HG03439 (cell line): ENCODE results near the gene KDM3A.
"Not testable (repeated sequence)": the region's sequence is repeated elsewhere in the genome, so short reads cannot be mapped to it uniquely, and the experiment has no call there.

Source experiments
- ATAC-seq: cut with Tn5 transposase; IDR thresholded peaks from one replicate; pipeline ENCODE4 v1.9.1; 2021; ENCODE audit warnings: mild to moderate bottlenecking, moderate library complexity; ENCODE audit not compliant: unreplicated experiment

The KDM3A gene

DNA sequence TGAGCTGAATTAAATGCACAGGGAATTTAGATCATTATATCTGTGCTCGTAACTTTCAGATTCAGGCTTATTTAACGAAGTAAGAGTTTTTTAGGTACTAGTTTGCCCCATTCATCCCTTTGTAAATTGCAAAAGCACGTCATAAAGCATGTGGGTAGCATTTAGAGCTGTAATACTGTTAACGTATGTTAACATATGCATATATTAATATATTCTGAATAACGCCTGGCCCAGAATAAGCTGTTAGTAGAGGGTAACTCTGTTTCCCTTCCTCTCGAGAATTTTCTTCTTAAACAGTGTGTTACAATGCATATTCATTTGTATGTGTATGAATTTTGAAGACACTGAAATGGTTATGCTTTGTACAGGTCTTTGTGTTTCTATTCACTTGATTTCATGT is 30.5 kb downstream of the KDM3A start:
- no peak for ATAC-seq

DNA sequence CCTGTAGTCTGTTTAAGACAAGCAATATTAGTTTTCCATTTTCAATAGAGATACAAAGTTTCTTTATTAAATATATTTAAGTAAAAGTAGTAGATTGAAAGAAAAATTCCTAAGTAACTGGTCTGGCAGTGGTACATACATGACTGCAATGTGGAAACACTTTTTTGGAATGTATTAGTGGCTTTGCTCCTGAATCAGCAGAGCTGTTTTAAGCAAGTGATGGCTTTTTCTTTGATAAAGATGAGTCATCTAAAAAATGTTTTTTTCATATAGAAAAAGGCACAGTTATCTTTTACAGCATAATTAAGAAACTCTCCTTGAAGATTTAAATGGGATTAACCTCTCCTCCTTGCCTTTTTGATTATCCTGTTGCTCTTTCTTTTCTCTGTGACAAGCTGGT is 34.9 kb downstream of the KDM3A start:
- ATAC-seq, result no peak

DNA sequence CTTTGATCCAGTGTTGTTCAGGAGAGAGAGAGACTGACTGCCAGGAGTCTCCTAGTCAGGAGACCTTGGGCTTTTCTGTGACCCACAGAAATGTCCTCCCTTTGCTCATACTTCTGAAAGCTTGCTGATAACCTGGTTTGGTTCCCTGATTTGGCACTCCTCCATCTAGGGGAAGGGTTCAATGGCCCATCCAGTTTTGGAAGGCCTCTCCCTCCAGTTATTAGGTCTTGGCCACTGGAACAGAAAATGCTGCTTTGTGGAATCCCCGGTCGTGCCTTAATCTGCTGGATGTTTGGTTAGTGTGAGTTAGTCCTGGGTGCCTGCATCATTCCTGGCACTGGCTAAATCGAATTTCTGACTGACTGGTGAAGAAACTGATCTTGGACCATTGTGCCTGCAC is 35.7 kb downstream of the KDM3A start:
- no peak for ATAC-seq

DNA sequence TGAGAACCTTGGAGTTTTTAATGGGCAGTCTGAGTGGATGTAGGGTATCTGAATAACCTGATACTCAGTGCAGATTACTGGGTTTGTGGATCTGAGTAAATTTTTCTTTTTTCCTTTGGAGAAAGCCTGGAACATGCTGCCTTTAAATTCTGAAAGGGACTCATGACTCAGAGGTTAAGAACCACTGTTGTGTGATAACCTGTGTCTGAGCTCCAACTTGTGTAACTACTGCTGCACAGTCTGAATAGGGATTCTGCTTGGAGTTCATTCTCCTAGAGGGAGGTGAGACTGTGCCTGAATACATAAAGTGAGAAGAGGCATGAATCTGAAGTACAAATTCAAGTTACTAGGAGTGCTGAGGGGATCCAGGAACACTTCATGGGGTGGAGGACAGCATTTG is 36.2 kb downstream of the KDM3A start:
- ATAC-seq, result no peak

DNA sequence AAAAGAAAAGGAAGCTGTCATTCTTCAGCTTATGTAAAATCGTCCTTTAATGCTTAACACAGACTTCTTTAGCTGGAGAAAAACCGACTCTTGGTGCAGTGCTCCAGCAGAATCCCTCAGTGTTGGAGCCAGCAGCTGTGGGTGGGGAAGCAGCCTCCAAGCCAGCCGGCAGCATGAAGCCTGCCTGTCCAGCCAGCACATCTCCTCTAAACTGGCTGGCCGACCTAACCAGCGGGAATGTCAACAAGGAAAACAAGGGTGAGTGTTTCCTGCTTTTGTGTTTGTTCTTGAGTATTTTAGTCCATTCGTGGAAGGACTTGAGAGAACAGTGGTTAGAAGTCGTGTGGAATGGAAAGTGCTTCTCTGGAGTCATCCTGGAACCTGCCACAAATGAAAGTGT is 38.9 kb downstream of the KDM3A start:
- ATAC-seq, result no peak

DNA sequence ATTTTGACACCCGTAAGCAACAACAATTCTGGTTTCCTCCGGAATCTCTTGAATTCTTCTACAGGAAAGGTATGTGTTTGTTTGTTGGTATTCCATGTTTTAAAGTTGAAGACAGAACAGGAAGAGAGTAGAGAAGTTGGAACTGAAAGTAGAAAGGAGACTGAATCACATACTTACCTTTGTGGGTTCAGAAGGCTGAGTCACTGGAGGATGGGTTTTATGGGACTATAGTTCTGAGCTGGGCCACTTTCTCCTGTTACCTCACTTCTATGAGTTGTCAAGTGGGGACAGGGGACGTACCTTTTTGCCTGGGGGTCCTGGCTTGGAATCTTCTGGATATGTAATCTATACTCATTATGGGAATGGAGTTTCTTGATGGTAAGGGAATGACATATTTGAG is 40.9 kb downstream of the KDM3A start:
- no peak for ATAC-seq

DNA sequence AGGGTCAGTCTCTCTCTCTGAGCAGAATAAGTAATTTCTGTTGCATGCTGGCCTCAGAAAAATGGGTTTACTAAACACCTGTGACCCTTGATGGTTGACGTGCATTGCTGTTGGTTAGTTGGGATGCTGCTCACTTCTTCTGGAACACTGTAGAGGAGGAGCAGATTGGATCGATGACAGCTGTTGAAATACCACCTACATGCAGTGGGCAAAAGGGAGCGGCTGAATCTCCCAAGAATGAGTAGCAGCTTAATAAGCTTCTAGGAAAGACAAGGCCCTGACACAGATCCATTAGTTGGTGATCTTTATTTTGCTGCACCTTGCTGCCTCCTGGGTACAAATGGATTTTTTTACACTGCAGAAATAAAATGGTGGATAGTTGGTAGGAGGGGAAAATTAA is 43.2 kb downstream of the KDM3A start:
- ATAC-seq, result no peak

DNA sequence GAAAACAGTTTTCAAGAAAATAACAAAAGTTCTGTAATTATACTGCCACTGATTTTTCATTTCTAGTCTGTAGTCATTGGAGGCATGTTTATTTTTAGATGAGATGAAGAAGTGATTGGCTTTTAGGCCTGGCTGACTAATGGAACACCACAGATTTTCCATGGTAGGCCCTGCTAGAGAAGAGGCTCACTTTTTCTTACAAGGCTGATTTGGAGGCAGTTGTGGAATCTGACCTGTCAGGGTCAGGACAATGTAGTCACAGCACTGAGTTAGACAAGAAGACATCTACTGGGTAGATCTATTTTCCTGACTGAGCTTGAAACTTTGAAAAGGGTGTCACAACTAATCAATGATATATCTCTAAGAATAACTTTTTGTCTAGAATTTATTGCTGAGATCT is 43.9 kb downstream of the KDM3A start:
- no peak for ATAC-seq

DNA sequence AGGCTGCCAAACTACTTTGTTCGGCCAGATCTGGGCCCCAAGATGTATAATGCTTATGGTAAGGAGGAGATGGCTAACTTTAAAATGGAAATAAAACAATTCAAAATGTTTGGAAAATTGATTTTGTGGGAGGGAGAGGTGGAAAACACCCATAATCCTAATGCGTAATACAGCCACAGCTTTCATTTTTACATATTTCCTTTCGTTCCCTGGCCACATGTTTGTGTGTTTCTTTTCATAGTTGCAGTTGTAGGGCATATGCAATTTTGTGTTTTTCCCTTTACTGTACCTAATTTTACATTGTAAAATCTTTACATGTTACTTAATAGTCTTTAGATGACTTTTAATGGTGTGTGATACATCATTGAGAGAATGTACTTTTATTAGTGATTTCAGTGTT is 44.6 kb downstream of the KDM3A start:
- no peak for ATAC-seq

DNA sequence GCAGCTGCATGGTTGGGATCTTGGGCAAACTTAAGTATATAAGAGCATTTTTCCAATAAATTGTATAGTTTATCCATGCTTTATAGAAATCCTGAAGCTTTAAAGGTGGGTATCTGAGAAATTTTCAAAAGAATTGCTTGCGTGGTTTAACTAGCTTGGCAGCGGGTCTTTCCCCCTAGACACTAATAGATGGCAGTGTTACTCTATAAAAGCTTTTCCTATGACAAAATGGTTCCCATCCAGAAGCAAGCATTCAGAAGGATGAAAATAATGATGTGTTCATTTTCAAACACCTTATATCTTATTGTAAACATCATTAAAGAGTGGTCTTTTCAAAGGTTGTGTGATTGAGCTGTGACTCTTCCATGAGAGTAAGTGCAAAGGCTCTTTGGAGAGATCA is 45.9 kb downstream of the KDM3A start:
- no peak for ATAC-seq

DNA sequence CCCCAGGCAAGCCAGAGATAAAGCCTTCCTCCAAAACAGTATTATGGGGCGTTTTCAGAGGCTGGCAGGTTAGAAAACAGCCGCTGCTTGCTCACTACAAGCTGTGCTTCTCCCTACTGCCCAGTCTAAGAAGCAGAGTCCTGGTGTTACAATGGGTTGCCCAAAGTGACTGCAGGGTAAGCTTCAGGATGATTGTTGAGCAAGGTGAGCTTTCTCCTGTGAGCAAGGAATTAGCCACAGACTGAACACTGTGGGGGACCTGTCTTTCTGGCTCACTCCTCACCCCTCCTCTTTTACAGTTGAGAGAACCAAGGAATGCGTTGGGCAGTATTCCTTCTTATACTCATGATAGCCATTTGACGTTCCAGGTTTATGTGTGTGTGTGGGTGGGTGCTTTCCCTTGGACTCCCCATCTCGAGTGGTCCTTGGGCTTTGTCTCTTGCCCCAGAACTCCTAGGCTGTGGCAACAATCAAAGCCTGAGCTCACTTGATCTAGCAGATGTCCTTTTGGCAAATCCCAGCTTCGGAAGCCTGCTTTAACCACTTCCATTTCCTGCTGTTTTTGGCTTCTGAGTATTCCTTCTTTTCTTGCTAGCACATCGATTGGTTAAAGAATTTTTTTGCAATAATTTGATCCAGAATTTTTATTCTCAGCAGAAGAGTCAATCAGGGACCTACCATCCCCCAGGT is 47.5 kb downstream of the KDM3A start:
- ATAC-seq, result no peak

DNA sequence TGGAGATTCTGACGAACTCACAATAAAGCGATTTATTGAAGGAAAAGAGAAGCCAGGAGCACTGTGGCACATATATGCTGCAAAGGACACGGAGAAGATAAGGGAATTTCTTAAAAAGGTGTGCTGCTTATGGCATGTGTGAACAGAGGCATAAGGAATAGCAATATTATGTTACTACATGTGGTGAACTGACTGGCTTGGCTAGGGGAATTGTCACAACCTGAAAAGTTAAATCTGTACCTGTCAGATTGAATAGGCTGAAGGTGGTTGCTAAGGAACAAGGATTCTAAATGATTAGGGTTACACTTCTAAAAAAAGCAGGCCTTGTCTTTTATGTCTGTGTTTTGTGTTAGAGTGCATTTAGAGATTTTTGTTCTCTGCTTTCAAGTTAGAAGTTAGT is 48.4 kb downstream of the KDM3A start:
- no peak for ATAC-seq

DNA sequence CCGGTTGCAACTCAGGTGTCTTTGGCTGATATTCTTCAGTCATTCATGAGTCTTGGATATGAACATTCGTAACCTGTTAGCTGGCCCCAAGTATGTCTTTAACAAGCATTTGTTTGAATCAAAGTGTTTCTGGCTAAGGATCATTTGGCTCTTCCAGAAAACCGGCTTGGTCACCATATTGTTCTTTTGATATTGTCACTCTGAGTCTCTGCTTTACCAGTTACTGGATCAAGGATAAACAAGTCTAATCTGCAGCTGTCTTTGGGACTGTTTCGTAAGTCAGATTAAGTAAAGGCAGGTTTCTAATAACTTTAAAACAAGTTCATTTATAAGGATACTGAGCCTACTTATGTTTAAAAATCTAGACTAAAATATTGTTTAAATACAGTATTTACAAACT is 49.1 kb downstream of the KDM3A start:
- ATAC-seq, result no peak

DNA sequence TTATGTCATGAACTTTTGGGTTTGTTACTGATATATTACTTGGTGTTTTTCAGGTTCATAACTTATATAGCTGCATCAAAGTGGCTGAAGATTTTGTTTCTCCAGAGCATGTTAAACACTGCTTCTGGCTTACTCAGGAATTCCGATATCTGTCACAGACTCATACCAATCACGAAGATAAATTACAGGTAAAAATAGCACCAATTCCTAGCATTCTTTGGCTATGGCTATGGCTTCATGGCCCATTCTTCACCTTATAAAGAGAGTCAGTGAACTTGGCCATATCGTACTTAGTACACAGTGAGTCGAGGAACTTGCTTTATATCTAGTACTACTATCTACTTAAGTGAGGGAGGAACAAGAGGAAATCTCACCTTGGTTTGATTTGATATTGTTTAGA is 49.9 kb downstream of the KDM3A start:
- ATAC-seq, result no peak

DNA sequence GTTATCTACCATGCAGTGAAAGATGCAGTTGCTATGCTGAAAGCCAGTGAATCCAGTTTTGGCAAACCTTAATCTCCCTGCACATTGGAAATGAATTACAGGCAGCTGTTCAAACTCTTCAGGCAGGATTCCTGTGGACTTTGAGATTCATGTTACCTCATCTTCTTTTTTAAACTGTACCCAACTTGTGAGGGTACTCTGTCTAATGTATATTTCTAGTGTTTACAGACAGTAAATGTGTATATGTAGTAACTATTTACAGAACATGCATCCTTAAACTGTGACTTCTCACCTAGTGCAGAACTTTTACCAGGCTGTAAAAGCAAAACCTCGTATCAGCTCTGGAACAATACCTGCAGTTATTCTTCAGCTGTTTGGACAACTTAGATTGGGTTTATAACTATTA is 50.9 kb downstream of the KDM3A start:
- no peak for ATAC-seq

DNA sequence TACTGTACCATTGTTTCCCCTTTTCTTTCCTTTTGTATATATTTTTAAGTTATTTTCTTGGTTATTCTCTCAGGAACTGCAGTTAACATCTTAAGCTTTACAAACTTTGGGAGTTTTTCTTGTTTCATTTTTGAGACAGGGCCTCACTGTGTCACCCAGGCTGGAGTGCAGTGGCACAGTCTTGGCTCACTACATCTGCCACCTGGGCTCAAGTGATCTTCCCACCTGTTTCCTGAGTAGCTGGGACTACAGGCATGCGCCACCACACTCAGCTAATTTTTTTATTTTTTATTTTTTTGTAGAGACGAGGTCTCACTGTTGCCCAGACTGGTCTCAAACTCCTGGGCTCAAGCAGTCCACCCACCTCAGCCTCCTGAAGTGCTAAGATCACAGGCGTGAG is 55.2 kb downstream of the KDM3A start:
- not testable (repeated sequence) for ATAC-seq

DNA sequence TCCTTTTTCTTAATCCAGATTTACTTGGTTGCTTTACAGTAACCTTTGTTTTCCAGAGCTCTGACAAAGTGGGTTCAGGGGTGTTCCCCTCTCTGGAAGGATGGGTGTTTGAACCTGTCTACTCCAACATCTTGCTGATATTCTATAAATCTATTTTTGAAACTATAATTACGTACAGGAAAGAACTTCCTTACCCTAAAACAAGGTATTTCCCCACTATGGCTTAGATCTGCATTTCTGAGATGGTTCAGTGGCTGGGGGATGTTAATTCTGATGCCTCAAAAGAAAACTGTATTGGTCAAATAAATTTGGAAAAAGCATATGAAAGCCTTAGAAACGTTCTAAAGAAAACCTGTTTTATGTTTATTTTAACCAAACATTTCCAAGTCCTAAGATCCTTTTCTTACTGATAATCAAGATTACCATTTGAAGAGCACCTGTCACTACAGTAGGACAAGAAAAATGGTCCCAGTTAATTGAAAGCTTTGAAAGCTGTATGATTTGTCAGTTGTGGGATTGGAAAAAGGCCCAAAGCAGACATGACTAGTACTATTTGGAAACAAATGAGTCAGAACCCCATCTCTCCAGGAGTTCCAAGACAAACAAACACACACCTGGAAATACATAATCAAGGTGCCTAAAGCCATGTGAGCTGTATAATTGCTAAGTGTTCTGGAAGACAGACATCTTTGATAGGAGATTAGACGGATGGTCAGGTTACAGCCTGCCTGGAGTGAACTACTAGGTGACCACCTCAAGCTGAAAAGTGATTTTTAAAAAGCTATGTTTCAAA is 57.5 kb downstream of the KDM3A start:
- no peak for ATAC-seq

DNA sequence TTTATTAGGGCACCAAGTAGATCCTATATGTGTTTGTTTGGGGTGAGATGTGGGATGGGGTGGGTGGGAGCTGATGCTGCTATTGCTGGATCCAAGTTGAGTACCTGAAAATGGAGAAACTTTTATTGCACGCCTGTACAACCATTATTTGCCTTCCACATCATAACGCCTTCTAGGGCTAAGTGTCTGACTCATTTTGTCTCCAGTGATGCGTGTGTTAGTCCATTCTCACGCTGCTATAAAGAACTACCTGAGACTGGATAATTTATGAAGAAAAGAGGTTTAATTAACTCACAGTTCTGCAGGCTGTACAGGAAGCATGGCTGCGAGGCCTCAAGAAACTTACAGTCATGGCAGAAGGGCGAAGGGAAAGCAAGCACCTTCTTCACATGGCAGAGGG is 58.2 kb downstream of the KDM3A start:
- no peak for ATAC-seq

DNA sequence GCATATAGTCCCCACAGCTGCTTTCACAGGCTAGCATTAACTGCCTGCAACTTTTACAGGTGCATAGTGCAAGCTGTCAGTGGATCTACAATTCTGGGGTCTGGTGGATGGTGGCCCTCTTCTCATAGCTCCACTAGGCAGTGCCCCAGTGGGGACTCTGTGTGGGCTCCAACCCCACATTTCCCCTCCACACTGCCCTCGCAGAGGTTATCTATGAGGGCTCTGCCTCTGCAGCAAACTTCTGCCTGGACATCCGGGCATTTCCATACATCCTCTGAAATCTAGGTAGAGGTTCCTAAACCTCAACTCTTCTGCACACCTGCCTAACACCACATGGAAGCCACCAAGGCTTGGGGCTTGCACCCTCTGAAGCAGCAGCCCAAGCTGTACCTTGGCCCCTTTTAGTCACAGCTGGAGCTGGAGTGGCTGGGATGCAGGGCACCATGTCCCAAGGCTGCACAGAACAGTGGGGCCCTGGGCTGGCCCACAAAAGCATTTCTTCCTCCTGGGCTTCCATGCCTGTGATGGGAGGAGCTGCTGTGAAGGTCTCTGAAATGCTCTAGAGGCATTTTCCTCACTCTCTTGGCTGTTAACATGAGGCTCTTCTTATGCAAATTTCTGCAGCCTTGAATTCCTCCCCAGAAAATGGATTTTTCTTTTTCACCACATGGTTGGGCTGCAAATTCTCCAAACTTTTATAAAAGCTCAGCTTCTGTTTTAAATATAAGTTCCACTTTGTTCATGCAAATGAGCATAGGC is 59.3 kb downstream of the KDM3A start:
- ATAC-seq, result no peak

DNA sequence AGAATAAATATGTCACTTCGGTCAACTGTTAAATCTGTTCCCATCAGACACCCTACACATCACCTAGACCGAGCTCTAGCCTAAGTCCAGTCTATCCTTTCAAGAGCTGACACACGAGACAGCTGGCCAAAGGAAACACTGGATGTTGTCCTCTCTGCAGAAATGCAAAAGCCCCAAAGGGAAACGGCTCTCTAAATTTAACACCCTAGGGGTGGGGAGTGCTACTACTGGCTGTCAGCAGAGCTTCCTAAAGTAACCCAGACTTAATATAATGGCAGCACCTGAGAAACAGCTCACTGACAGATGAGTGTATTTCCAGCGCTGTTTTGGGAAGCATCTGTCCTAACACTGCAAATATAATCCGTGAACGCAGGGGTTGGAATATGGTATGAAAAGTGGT is 66.4 kb downstream of the KDM3A start:
- ATAC-seq, result no peak

DNA sequence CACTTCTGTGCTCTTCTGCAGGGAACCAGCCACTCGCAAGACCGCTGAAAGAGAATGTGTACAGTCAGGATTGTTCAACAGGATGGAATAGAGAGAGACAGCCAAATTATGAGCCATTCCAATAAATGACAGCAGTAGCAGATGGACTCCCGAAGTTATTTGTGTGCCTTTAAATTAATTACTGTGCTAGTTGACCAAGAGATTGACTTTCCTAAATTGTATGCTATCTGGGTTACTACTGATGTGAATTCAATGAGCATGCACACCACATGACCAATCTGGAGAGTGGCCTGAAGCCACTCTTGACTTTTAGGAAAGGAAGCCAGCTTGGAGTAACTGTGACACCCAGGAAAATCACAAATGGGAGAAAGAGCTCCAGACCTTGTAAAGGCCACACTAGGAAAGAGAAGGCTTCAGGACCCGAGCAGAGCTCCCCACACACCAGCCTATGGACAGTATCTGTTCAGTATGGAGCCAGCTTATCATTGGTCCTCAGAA is 69.3 kb downstream of the KDM3A start:
- ATAC-seq, result no peak

DNA sequence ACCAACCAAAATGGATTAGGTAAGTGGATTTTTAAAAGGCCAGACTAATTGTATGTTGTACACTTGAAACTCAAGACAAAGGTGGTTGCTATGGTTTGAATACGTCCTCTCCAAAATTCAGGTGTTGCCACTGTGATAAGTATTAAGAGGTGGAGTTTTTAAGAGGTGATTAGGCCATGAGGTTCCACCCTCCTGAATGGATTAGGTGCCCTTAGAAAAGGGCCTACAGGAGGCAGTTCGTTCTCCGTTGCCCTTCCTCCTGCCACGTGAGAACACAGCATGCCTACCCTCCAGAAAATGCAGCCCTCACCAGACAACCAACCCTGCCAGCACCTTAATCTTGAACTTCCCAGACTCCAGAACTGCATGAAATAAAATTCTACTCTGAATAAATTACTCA is 70.9 kb downstream of the KDM3A start:
- no peak for ATAC-seq
